NCI-H345 (cell line): ENCODE results near the gene WNT5B.

Experiments used
- DNase-seq: peaks from one replicate; lab custom pipeline; 2025; lab: John Stamatoyannopoulos, UW

Gene WNT5B

DNA sequence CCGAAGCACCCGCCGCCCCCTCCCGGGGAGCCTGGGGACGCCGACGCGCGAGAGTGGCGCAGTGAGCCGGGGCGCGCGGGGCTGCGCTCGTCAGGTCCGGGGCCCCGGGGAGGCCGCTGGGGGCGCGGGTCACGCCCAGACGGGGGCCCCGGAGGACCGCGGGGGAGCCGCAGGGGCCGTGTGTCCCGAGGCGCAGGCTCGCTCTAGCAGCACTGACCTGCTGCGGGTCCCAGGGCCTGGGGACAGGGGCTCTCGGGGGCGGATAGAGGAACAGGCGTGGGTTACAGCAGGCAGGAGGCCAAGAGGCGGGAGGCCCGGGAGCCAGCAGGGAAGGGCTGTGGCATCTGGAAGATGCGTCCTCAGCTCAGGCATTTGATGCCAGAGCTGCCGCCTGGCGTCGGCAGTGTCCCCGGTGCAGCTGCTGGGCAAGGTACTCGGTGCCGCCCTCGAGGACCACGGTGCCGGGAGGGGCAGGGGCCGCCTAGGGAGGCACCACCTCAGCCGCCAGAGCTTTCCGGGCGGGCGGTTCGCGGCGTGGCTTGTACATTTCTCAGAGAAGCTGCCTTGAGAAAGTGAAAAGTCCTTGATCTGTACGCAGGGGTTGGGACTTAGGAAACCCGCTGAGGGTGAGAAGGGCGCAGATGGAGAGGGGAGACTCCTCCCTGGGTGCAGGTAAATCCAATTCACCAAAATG, 1.2 kb downstream of the WNT5B start:
- DNase-seq: peak; percentile 58

DNA sequence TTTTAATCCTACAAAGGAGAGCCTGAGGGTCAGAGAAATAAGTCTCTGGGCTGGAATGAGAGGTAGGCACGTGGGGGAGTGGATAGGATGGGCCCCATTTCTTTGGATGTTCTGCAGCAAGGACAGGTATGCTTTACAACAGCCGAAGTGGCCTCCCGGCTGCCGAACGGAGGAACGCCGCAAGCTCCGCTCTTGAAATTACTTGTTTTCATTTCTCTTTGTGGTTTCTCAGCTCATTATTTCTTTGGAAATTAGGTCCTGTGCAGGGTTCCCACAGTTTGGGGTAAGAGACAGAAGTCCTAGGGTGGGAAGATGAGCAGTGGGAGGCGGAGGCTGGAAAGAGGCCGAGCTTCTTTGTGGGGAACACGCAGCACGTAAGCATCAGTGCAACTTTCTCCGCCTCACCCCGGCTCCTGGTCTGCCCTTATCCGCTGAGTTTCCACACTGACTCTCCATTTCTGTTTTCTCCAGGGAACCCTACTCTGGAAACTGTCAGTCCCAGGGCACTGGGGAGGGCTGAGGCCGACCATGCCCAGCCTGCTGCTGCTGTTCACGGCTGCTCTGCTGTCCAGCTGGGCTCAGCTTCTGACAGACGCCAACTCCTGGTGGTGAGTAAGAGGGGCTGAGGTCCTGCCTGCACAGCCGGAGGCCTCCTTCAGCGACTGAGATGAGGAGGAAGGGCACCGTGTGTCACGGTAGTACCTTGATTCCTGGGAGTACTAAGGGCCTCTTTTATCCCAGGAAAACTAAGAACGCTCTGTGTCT, 2.0 kb downstream of the WNT5B start:
- no peak for DNase-seq

DNA sequence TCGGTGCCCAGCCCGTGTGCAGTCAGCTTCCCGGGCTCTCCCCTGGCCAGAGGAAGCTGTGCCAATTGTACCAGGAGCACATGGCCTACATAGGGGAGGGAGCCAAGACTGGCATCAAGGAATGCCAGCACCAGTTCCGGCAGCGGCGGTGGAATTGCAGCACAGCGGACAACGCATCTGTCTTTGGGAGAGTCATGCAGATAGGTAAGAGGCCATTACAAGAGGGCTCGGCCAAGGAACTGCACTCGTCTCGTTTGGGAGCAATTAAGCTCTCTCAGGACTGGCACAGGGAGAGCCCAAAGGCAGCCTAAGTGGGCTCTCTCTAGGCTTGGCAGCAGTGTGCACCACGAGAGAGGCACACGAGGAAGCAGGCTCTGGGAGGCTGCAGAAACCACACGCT, 3.7 kb downstream of the WNT5B start:
- no peak for DNase-seq

DNA sequence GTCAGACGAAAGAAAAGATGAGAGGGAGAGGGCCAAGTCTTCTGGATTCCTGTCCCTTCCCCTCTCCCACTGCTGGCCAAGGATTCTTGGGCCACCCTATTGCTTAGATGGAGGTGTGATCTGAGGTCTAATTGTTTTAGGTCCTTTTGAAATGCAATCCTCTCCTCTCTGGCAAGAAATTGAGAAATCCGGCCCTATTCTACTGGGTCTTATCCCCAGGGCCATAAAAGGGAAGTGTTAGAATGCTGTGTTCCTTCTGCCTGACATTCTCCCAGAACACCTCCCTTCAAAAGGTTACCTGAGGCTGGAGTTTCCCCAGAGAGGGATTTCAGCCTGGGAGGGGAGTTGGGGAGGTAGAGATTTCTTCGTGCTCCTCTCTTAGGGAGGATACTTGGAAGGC, 4.4 kb downstream of the WNT5B start:
- DNase-seq: no peak

DNA sequence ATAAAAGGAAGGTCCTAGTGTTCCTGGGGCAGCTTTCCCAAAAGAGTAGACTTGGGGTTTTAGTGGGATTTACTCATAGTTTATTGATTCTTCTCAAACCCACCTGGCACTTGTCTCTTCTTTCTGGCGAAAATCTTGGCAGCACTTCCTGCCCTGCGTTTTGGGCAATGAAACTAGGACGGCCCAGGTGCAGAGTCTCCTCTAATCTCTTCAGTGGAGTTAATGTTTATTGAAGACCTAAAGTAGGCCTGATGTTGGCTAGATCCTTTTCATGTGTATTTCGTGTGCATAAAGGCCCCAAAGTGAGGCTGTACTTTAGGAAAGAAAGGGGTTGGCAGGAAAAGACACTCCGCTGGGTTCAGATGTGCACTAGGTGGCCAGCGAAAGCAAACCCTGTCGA, 5.1 kb downstream of the WNT5B start:
- no peak for DNase-seq

DNA sequence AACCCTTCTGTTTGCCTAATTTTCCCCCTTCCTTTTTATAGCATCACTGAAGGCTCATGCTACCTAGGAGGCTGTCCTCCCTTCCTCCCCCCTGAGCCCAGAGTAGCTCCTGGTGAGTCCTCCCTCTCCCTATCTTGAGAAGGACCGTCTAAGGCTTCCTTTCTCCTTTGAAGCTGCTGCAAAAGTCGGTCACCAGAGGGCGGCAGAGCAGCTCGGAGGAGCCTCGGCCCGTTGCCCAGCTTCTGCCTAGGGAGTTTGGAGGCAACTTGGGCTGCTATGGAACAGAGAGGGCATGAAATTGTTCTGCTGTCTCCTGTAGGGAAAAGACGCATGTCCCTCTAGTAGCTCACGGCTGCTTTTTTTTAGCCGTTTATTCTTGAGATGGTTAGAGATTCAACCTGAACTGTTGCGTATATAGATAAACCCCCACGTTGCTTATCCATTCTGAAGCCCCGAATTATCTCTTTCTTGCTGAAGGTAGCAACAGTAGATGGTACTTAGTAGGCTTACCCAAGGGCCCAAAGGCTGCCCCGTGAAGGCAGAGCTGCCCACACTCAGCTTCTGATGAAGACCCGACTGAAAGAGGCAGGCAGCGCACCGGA, 5.7 kb downstream of the WNT5B start:
- DNase-seq: peak; percentile 62

DNA sequence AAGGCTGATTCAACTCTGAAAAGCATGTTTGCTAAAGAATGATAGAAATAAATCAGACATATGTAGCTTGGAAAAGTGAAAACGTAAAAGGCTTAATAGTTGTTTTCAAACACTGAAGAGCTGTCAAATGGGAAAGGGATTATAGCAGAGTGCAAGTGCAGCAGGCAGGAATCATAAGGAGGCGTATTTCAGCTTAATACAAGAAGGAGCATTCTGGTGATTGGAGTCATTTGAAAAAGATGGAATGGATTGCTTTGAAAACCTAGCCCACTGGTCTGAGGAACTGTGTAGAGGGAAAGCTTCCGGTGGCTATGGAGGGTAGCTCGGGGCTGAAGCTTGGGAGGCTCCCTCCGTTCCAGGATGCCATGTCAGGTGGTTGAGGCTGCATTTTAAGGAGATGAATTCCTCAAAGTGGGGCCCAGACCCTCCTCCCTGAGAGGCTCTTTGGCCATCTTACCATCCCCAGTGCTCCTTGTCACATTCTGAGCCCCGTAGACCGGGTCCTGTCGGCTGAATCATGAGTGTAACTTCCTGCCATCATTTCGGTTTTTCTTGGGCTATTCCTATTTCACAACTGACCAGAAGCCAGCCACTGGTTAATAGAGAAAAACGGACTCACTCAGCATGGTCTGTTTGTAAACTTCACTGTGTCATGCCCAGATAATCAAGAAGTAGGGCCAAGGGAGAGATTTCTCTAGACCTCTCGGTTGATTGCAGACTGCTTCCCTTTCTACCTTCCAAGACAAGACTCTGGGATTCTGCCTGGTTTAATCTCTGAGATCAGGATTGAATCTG, 6.5 kb downstream of the WNT5B start:
- no peak for DNase-seq

DNA sequence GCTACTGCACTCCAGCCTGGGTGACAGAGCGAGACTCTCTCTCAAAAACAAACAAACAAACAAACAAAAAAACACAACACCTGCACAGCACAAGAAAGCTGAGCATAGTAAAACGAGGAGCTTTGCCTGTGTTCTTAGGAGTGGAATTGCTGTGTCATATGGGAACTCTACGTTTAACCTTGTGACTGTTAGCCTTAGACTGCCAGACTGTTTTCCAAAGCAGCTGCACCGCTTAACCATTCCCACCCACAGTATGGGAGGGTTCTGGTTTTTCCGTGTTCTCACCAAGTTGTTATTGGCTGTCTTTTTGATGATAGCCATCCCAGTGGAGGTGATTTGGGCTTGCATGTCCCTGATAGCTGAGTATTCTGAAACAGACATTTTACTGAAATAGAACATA, 9.2 kb downstream of the WNT5B start:
- DNase-seq: no peak

DNA sequence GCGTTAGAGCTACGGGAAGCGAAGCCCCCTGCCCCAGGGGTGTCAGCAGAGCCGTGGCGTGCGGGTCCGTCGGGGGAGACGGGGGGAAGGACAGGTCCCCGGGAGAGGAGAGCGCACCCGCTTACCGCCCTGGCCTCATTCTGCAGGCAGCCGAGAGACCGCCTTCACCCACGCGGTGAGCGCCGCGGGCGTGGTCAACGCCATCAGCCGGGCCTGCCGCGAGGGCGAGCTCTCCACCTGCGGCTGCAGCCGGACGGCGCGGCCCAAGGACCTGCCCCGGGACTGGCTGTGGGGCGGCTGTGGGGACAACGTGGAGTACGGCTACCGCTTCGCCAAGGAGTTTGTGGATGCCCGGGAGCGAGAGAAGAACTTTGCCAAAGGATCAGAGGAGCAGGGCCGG, 10.5 kb downstream of the WNT5B start:
- no peak for DNase-seq

DNA sequence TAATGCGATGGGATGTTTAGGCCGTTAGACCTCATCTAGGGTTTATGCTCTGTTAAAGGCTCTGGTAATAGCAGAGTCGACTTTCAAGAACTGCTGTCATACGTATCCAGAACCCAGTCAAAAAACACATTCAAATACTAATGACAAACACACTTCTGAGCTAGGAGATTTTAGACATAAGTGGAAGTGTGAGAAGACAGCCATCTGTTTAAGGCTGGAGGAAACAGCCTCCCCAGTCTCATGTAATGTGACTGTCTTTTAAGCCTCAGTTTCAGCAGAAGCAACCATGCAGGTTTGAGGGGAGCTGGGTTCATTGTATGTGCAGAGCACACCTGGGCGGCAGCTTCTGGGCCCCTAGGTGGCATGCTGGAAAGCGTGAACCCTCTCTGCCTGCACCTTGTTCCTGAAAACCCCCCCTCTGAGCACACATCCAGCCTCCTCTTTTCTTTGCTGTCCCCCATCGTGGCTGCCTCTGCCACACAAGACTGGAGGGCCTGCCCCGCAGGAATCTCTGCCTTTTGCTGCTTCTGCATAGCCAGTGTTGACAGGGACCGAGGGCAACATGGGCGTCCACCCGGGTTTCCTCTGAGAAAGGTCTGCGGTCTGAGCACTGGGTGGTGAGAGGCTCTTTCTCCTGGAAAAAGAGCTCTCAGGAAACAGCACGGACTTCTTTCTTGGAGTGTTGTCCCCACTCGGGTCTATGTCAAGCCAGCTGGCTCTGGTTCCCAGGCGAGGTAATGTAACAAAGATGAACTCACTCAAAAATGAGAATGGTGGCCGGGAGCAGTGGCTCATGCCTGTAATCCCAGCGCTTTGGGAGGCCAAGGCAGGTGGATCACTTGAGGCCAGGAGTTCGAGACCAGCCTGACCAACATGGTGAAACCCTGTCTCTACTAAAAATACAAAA, 11.6 kb downstream of the WNT5B start:
- no peak for DNase-seq

DNA sequence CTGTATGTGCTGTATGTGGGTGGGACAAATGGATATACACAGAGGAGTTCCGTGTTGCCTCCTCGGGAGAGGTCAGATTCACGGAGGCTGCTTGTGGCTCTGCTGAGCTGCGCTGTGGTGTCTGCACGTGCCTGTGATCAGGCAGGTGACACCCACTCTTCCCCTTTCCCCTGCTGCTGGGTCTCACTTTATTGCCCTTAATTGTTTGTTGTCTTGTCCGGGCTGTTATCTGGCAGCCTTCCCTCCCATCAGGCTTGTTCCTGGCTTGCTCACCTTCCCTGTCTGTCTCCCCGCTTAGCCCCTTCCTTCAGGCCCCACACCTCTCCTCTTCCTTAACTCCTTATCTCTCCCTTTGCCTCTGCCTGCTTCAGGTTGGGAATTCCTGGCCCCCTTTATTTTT, 13.5 kb downstream of the WNT5B start:
- DNase-seq: no peak

DNA sequence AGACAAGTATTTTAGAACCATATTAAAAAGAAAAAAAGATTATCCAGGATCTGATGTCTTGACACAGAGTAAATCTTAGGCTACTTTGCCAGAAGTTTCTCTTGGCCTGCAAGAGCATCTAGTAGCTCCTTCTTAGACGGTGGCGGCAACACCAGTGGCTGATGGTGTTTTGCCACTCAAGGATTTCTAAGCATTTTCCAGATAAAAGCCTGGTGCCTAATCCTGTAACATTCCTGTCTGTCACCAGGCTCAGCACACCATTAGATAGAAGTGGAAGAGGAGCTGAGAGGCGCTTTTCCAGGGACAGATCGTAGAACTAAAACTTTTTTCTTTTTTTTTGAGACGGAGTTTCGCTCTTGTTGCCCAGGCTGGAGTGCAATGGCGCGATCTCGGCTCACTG, 14.0 kb downstream of the WNT5B start:
- no peak for DNase-seq

DNA sequence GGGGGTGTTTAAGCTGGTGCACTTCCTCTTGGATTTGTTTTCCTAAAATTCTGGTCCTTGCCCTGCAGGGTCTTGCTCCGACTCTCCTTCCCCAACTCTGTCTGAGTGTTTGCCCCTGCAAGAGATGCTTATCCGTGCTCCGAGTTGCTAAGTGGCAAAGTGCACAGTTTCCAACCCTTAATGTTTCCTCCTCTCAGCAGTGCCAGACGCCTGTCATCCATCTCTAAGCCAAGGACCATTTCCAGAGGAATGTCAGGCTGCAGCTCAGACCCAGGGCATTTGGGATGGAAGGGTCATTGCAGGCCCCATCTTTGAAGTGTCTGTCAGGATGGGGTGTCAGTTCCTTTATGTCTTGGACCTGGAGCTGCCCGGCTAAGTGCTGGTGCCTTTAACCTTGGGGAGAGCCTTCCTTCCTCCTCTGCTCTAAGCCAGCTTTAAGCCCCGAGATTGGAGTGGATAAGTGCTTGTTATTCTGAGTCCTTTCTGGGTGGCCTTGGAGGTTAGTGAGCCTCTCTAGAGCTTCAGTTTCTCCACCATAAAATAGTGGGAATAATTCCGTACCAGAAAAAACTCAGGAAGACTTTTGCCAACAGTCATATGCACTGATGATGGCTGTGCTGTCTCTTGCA, 15.0 kb downstream of the WNT5B start:
- no peak for DNase-seq

DNA sequence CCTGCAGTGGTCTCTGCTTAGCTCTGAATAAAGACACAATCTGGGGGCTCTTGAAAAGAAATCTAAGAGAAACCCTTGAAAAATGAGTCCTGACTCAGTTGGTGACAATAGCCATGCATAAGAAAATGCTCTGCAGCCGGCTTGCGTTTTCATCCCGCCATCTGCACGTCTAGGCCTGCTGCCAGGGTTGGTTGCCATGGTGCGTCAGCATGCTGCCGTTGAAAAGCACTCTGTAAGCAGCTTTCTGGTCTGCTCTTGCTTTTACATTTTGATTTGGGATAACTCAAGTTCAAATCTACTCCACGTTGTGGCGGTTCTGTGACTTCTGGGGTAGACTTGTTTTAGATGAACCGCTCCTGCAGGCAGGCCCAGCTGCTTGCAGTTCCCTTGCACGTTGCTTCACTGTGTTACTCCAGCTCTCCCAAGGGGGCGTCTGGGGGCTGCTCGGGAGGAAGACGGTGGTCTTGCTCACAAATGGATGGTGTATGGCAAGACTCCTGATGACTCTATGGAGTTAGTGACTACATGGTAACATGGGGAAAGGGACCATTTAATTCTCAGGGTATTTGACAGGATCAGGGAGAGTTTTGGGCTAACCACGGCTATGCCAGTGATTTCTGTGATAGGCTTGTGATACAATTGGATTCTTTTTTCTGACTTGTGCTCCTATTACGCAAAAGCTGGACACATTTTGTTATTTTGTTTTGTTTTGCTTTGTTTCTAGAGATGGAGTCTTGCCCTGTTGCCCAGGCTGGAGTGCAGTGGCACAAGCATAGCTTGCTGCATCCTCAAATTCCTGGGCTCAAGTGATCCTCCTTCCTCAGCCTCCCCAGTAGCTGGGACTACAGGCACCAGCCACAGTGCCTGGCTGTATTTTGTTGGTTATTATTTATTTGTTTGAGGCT, 15.8 kb downstream of the WNT5B start:
- DNase-seq: peak; percentile 89

DNA sequence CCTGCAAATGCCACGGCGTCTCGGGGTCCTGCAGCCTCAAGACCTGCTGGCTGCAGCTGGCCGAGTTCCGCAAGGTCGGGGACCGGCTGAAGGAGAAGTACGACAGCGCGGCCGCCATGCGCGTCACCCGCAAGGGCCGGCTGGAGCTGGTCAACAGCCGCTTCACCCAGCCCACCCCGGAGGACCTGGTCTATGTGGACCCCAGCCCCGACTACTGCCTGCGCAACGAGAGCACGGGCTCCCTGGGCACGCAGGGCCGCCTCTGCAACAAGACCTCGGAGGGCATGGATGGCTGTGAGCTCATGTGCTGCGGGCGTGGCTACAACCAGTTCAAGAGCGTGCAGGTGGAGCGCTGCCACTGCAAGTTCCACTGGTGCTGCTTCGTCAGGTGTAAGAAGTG, 16.8 kb downstream of the WNT5B start:
- DNase-seq: no peak

DNA sequence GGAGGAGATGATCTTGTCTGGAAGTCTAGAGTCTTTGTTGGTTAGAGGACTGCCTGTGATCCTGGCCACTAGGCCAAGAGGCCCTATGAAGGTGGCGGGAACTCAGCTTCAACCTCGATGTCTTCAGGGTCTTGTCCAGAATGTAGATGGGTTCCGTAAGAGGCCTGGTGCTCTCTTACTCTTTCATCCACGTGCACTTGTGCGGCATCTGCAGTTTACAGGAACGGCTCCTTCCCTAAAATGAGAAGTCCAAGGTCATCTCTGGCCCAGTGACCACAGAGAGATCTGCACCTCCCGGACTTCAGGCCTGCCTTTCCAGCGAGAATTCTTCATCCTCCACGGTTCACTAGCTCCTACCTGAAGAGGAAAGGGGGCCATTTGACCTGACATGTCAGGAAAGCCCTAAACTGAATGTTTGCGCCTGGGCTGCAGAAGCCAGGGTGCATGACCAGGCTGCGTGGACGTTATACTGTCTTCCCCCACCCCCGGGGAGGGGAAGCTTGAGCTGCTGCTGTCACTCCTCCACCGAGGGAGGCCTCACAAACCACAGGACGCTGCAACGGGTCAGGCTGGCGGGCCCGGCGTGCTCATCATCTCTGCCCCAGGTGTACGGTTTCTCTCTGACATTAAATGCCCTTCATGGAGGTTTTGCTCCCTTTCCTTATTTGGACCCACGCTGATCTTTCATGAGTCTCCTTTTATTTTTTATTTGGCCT, 17.7 kb downstream of the WNT5B start:
- no peak for DNase-seq

DNA sequence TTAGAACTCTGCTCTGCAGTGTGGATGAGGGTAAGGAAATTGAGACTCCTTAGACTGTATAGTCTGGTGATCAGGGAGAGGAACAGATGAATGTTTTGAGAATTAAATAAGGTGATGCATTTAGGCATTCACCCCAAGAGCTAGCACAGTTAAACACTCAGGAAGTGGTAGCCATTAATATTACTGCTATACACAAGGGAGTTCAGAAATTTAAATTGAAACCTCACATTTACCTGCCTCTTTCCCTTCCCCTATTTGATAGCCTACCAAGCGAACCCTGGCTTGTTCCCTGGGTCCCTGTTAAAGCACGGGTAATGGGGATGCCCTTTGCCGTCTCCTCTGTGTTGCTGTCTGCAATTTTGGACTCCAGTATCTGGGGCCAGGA, 18.2 kb downstream of the WNT5B start:
- no peak for DNase-seq

DNA sequence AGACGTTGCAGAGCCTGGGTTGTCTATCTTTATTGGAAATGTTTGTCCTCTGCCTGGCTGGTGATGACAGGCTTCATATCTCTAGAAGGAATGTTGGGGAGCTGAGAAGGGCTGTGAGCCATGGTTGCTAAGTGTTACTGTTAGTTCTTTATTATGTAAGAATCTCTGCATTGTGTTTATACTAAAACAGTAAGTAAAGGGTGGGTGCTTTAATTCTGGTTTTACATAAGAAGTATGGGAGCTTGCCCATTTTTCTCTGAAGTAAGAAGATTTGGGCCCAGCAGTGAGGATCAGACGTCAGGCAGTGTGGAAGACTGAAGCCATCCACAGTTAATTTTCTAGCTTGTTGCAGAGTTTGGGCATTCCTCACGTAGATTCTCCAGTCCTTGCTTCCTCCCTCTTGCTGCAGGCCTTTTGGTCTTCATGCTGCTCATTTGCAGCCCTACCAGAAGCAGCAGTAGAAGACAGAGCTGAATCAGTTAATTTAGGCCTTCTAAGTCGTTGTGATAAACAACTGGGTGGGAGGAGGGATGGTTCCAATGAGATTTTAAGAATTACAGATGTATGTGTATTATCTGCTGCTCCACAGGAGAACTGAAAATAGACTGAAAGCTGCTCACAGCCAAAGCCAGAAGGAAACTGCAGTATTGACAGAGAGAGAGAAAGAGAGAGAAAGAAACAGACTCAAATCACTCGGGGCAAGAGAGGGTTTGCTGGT, 21.4 kb downstream of the WNT5B start:
- no peak for DNase-seq

DNA sequence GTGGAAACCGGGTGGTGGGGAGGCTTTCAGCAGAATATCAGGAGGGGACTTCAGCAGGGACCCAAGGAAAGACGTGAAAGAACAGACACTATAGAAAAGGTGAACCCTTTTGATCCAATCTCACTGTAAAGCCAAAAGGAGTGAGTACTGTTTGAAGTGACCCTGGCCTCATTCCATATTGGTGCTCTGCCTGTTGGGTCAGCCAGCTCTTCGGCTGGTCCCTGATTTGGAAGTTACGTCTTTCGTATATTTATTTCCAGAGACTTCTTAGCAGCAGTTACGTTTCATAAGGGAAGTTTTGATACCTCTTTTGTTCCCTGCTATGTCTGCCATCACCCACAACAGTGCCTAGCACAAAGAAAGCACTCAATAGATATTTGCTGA, 21.9 kb downstream of the WNT5B start:
- no peak for DNase-seq
